ENCODE data around the gene NVL. TPM values are rescaled to one million over a fixed set of nuclear protein-coding genes. Genes with fewer than 3 reads are reported as not detected.

NVL gene
- total and polyA plus RNA-seq, 2 donors (not counting 3 experiments of a cell fraction or from before 2014, with no cell fraction given): 16.7 to 30.3 TPM

DNA sequence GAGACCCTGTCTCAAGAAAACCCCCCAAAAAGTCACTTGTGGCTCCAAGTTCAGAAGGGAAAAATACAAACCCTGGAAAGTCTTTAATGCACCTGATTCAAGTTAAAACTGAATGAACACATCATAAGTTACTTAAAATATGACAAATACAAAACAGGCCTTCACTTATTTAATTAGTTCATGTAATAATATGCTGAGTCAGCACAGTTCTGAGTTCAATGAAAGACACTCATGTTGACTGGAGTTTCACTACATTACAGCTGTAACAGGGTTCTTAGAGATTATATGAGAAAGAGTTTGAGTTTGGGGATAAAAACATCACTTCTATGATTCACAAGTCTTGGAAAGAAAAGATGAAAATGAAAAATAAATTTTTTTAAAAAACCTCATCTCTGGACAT lies 96.0 kb downstream of the NVL start:
- no peaks in the 10 kb centered on the region for H3K9me3 ChIP-seq (replicated peaks; ENCODE audit: control insufficient read depth, insufficient read depth, low read length)
- no peak overlapping the region for H3K9ac ChIP-seq (replicated peaks; ENCODE audit: extremely low read depth, insufficient read depth, low read length)
- no peak for FAIRE-seq
- dilution Hi-C loops (cut with MboI; ENCODE audit: extremely low pct_ligation_motif_present, low sequenced_read_pairs): no loop called here
- DNase-seq (ENCODE audit: low read depth, low spot score): no peak
- TF ChIP-seq GATA2 (IDR thresholded peaks at IDR 0.05; ENCODE audit: insufficient read depth, insufficient read length, low read depth, low read length) (no peak), POLR2AphosphoS5 (IDR thresholded peaks at IDR 0.05; ENCODE audit: insufficient read depth, low read depth, low read length) (no peak), EZH2 (IDR thresholded peaks at IDR 0.05; ENCODE audit: borderline replicate concordance, low read depth, low read length, severe bottlenecking) (no peak), MYC (IDR thresholded peaks at IDR 0.05; ENCODE audit: low read depth, low read length) (no peak), JUN (IDR thresholded peaks at IDR 0.05; ENCODE audit: borderline replicate concordance, insufficient read depth, insufficient read length, low read depth) (no peak), POLR2A (IDR thresholded peaks at IDR 0.05; ENCODE audit: low read depth, low read length) (no peak), FOS (IDR thresholded peaks at IDR 0.05; ENCODE audit: borderline replicate concordance, insufficient read depth, low read length) (no peak)
- TF ChIP-seq, protein P1, sequence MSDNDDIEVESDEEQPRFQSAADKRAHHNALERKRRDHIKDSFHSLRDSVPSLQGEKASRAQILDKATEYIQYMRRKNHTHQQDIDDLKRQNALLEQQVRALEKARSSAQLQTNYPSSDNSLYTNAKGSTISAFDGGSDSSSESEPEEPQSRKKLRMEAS (IDR thresholded peaks at IDR 0.05; ENCODE audit: insufficient read depth, insufficient read length): no peak
- TF ChIP-seq, protein P2, sequence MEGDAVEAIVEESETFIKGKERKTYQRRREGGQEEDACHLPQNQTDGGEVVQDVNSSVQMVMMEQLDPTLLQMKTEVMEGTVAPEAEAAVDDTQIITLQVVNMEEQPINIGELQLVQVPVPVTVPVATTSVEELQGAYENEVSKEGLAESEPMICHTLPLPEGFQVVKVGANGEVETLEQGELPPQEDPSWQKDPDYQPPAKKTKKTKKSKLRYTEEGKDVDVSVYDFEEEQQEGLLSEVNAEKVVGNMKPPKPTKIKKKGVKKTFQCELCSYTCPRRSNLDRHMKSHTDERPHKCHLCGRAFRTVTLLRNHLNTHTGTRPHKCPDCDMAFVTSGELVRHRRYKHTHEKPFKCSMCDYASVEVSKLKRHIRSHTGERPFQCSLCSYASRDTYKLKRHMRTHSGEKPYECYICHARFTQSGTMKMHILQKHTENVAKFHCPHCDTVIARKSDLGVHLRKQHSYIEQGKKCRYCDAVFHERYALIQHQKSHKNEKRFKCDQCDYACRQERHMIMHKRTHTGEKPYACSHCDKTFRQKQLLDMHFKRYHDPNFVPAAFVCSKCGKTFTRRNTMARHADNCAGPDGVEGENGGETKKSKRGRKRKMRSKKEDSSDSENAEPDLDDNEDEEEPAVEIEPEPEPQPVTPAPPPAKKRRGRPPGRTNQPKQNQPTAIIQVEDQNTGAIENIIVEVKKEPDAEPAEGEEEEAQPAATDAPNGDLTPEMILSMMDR (IDR thresholded peaks at IDR 0.05; ENCODE audit: extremely low read depth in 1 of 2, insufficient read depth in 1 of 2, low read depth in 1 of 2, low read length in 2 of 2): no peak
- no peaks in the 10 kb centered on the region for H3K27me3 ChIP-seq (ENCODE audit: control insufficient read depth in 2 of 2, insufficient read depth in 2 of 2, low read length in 2 of 2)
- no peaks in the 10 kb centered on the region for H4K20me1 ChIP-seq (replicated peaks; ENCODE audit: control insufficient read depth, extremely low read depth, insufficient read depth, low read length)
- no peaks in the 10 kb centered on the region for H3K9me1 ChIP-seq (replicated peaks; ENCODE audit: control insufficient read depth, extremely low read depth, insufficient read depth, low read length)
- peaks cover 4 to 12% of the 10 kb centered on the region in 2 experiments for H3K36me3 ChIP-seq (ENCODE audit: control insufficient read depth in 2 of 2, extremely low read depth in 1 of 2, insufficient read depth in 2 of 2, low read length in 2 of 2)
- POLR2A ChIA-PET: no interaction called here
- CTCF ChIA-PET: no interaction called here
- no peaks in the 10 kb centered on the region for H3K4me1 ChIP-seq (ENCODE audit: control insufficient read depth, extremely low read depth, insufficient read depth, low read length)
- H3K79me2 ChIP-seq (ENCODE audit: control insufficient read depth, insufficient read depth, low read length): no peaks in the 10 kb centered on the region
- no peak overlapping the region for H3K27ac ChIP-seq (ENCODE audit: insufficient read depth, low read depth, low read length)
- H3K4me3 ChIP-seq (replicated peaks in 1 of 3; ENCODE audit: insufficient read depth in 1 of 3, low read depth in 1 of 3, low read length in 3 of 3): no peak overlapping the region
- H2AFZ ChIP-seq (ENCODE audit: low read depth, low read length): no peak overlapping the region
- no peak overlapping the region for H3K4me2 ChIP-seq (ENCODE audit: insufficient read depth, low read length)
- no TSS peak for BruUV-seq (replicated peaks)
- intact Hi-C loops (cut with micrococcal nuclease): no loop called here

Measured in endothelial cell of umbilical vein (primary cell).